ENCODE measurements around the gene POLD3. TPM values are rescaled to one million over a fixed set of nuclear protein-coding genes. Genes with fewer than 3 reads are reported as not detected.

POLD3 gene
- total and polyA plus RNA-seq, 11 donors = 2.8 to 14.7 (median 6.5) TPM

DNA sequence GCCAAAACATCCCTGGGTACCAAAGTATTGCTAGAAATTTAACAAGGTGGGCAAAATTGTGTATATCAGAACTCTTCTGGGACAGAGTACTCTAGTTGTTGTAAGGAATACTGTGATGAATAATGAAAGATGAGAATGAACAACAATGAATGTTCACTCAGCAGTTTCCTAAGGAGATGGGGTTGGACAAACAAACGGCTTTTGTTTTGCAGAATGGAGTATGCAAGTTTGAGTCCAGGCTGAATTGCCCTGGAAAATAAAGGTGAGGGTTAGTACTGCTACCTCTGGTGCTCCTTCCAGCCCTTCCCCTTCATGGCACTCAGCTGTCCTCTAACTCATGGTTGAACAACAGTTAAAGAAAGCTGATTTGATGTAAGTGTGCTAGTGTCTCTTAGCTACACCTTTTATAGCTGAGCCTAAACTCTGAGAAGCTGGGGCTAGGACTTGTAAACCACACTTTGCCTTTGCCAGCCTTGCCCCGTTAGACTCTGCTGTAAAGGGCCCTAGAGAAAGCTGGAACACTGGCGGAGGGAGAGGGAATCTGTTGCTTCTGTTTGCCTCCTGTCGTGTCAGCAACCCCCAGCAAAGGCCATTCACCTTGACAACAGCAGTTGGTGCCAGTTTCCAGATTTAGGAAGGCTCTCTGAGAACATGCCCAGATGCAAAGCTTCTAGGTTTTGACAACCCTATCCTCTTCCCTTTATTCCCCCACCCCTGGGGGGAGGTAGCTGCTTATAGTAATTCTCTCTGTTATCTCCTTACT lies 41.2 kb upstream of the POLD3 start:
- H3K4me3 ChIP-seq = no peak overlapping the region
- H3K9me3 ChIP-seq = no peaks in the 10 kb centered on the region
- no peaks in the 10 kb centered on the region for H3K36me3 ChIP-seq
- intact Hi-C loops (cut with DNase I) = no loop called here
- ATAC-seq (peak in 1 of 4 donors; percentile 20), DNase-seq (no peak)
- H3K27ac ChIP-seq = no peak overlapping the region
- no peaks in the 10 kb centered on the region for H3K27me3 ChIP-seq
- no peak for TF ChIP-seq POLR2A (IDR thresholded peaks at IDR 0.05)
- TF ChIP-seq, protein P1, sequence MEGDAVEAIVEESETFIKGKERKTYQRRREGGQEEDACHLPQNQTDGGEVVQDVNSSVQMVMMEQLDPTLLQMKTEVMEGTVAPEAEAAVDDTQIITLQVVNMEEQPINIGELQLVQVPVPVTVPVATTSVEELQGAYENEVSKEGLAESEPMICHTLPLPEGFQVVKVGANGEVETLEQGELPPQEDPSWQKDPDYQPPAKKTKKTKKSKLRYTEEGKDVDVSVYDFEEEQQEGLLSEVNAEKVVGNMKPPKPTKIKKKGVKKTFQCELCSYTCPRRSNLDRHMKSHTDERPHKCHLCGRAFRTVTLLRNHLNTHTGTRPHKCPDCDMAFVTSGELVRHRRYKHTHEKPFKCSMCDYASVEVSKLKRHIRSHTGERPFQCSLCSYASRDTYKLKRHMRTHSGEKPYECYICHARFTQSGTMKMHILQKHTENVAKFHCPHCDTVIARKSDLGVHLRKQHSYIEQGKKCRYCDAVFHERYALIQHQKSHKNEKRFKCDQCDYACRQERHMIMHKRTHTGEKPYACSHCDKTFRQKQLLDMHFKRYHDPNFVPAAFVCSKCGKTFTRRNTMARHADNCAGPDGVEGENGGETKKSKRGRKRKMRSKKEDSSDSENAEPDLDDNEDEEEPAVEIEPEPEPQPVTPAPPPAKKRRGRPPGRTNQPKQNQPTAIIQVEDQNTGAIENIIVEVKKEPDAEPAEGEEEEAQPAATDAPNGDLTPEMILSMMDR (IDR thresholded peaks at IDR 0.05) = no peak
- H3K4me1 ChIP-seq = peaks cover 0 to 8% (median 0%) of the 10 kb centered on the region in 12 donors
- 59 to 62% (median 60%) methylated on average over 4 of the region's 4 CpGs for WGBS, 4 donors

DNA sequence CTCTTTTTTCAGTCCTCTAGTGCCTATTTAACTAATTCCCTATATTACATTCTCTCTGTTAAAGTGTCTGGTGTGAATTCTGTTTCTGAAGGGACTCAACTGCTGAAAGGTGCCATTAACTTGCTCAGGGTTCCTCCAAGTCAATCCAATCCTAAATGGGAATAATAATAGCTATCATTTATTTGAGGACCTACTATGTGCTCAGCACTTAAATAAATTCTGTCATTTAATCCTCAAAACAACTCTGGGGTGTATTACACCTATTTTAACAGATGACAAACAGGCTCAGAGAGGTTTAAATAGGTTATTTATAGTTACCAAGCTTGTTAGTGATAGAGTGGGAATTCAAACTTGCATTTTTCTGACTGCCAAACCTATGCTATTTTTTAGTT lies 40.6 kb upstream of the POLD3 start:
- H3K27me3 ChIP-seq = no peaks in the 10 kb centered on the region
- TF ChIP-seq, protein P1 (IDR thresholded peaks at IDR 0.05) = no peak
- no peak for TF ChIP-seq POLR2A (IDR thresholded peaks at IDR 0.05)
- H3K36me3 ChIP-seq = no peaks in the 10 kb centered on the region
- no peak overlapping the region for H3K27ac ChIP-seq
- no peak for ATAC-seq
- no peak overlapping the region for H3K4me3 ChIP-seq
- H3K4me1 ChIP-seq = peaks cover 0 to 8% (median 0%) of the 10 kb centered on the region in 12 donors
- intact Hi-C loops (cut with DNase I) = no loop called here
- no peak for DNase-seq
- H3K9me3 ChIP-seq = no peaks in the 10 kb centered on the region

DNA sequence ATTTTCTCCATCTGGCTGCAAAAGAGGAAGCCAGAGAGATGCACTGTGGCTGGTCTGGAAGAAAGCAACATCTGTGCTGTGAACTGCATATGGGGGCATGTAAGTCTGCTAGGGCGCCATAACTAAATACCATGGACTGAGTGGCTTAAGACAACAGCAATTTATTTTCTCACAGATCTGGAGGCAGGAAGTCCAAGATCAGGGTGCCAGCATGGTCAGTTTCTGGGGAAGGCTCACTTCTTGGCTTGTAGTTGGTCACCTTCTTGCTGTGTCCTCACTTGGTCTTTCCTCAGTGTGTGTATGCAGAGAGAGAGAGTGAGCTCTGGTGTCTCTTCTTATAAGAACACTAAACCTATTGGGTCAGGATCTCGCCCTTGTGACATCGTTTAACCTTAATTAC lies 34.9 kb upstream of the POLD3 start:
- WGBS, 4 donors = 87 to 99% (median 96%) methylated on average over 3 of the region's 3 CpGs
- intact Hi-C loops (cut with DNase I) = no loop called here

More for the DNA sequence above, 34.9 kb upstream of the POLD3 start:
- TF ChIP-seq, protein P1 (IDR thresholded peaks at IDR 0.05) = no peak
- TF ChIP-seq POLR2A (IDR thresholded peaks at IDR 0.05) = no peak
- Histone ChIP-seq H3K27ac (no peak overlapping the region), H3K4me1 (peaks cover 0 to 12% (median 0%) of the 10 kb centered on the region in 12 donors), H3K36me3 (no peaks in the 10 kb centered on the region), H3K4me3 (no peak overlapping the region), H3K27me3 (no peaks in the 10 kb centered on the region), H3K9me3 (peaks cover 0 to 13% (median 0%) of the 10 kb centered on the region in 12 donors)
- DNase-seq (no peak), ATAC-seq (no peak)

Data from heart left ventricle (tissue), 16 donors.